ENCODE data around the gene GNL1.
"Not testable (repeated sequence)": the region's sequence is repeated elsewhere in the genome, so short reads cannot be mapped to it uniquely, and the experiment has no call there.

The GNL1 gene

DNA sequence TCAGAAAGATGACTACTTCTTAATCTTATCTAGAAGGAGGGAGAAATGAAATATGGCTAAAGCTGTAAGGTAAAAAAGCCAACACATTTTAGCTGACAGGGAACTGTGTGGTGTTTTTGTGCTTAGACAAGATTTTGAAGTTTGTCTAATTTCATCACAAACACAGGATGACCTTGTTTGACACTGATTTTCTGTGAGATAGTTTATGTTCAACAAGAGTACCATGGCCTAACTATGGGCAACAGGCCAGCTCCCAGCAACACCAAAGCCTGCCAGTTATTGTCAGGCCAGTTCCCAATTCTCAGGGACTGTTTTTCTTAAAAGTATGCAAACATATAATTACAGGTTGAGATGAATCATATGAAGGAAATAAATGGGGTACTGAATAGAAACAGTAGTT, 9.5 kb upstream of the GNL1 start:
- no peak for DNase-seq

DNA sequence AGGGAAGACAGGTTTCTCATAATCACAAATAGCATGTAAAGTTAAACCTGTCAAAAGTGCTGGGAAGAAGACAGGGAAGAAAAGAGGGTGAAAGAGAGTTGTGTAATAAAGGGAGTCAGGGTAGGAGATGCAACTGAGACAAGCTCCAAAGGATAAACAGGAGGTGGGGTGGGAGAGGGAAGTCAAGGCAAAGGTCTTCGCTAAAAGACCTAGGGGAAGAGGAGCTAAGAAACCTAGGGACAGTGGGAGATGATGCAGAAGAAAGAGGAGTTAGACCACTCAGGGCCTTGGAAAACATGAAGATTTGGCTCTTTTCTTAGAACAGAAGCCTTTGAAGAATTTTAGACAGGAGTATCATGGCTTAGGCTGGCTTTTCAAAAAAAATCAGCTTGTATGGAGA, 7.8 kb upstream of the GNL1 start:
- no peak for DNase-seq

DNA sequence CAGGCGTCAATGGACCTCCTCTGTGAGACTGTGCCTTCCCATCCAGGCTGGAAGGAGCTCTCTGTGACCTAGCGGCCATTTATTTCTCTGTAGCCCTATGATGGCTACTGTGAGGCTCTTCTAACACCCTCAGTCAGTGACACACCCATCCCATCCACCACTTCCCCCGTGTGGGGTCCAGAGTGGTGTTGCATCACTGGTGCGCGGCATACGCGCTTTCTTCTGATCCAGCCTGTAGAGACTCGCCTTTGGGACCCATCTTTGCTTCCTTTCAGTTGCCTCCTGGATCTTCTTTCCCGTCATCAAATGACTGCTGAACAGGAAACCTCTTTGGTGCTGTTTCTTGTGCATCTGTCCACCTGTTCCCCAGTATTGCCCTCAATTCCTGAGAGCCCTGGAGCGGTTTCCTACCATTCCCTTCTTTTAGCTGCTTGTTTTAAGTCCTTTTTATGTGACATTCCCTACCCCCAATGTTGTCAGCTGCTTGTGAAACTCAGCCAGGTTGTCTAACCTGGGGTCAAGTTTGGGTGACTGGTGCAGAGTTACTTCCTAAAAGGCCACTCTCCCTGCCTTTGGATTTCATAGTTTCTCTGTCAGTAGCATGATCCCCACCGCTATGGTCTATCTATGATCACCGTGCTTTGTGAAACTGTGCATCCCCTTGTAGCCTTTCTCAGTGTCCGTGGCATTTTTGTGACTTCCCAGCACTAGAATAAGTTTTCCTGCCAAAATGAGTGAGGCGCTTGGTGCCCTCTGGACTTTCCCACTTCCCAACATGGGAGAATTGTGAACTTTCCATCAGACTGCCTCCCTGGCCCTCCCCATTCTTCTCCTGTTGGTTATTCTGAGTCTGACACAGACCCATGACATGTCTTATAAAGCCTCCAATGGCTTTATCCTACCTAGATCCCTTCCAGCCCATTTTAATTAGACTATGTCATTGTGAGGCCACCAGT, 6.5 kb upstream of the GNL1 start:
- no peak for DNase-seq

DNA sequence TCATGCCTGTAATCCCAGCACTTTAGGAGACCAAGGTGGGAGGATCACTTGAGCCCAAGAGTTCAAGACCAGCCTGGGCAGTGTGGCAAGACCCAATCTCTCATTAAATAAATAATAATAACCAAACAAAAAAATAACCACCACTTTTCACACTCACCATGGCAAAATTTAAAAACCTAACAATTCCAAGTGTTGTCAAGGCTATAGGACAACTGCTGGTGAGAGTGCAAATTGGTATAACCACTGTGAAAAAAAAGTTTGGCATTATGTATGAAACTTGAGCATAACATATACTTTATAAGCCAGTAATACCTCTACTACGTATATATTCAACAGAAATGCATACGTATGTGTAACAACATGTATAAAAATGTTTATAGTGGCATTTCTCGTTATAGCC, 4.6 kb upstream of the GNL1 start:
- no peak for DNase-seq

DNA sequence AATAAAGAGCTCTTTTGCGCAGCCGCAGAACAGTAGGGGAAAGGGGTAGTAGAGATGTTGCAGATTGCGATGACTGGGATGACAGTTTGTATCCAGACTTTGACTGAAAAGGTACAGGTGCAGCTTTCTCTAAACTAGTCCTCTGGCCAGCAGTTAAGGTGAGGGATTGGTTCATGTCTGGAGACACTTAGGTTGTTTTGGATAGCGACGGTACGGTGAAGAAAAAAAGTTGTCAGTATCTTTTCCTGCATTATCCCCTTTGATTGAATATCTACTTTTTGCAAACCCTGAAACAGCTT, 1.3 kb upstream of the GNL1 start:
- DNase-seq: no peak

DNA sequence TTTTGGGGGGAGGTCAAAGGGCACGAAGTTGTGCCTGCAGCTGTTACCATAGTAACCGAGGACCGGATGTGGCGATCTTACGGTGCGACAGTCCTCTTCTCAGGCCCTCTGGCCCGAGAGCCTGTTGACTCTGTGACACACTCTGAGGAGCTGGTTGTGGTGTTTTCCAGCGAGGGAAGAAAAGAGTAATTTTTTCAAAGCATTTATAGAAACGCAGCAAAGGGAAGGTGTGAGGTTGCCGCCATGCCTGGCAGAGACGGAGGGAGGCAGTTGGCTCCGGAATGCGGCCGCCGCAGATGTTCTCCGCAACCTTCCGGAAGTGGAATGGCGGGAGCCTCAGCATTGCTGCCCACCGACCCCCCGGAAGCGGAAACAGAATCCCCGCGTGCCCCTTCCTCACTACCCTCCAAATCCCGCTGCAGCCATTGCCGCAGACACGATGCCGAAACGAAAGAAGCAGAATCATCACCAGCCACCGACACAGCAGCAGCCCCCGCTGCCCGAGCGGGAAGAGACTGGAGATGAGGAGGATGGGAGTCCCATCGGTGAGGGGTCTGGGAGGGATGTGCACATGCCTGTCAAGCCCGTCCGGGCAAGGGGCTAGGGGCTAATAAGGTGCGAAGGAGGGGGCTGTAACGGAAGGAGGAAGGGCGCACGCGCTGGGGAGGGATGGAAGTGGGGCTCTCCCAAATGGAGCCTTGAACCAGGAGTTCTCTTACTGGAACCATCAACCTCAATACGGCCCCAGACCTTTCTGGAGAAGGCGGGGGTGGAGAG, 805 bp upstream of the GNL1 start, which contains the start of gene PRR3:
Gene PRR3 (plus strand): TSS at position 390 of the 777 bp plus-strand sequence. CDS start 50 bp downstream, at position 440.
- peak; percentile 85 for DNase-seq

DNA sequence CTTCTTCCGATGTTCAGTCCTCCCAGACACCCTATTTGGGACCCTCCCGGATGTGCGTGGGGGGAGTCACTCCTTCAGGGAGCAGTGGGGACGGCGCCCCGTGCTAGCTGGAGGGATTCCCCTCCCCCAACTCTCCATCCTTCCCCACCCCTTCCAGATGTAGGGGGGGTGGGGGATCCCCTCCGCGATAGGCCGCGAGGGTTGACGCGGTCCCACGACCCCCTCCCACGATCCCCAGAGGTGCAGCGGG, 548 bp downstream of the GNL1 start:
- DNase-seq: no peak

DNA sequence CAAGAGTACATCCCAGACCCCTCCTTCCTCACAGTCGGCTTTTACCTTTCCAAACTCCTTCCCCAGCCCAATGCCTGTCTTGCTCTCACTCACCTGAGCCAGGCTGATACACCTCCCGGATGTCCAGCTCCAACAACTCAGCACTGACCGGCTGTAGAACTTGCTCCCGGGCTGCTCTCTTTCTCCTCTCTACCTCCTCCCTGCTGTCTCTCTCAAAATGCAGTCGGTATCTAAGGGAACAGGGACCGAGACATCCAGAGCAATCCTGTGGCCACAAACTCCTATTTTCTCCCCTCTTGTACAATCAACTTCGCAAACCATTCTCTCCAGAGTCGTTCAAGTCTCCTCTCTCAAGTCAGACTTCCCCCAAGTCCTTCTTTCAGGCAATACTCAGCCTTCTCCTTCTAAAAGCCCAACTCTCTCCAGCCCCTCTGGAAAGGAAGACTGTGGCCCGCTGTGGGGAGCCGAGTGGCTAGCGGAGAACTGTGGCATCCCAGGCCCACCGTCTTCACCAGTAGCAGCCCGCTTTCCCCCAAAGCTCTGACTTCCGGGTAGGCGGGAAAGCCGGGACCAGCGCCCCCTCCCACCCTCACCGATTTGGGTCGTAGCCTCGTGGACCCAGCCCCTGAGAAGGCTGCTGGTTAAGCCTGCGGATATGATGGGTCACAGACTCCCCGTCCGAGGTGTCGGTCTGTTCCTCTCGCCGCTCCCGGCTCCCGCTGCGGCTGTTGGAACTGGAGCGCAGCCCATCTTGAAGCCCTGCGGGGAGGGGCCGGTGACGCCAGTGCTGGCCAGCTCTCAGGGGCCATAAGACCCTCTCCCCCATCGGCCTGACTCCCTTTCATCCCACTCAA, 1.1 kb downstream of the GNL1 start:
- DNase-seq: no peak

DNA sequence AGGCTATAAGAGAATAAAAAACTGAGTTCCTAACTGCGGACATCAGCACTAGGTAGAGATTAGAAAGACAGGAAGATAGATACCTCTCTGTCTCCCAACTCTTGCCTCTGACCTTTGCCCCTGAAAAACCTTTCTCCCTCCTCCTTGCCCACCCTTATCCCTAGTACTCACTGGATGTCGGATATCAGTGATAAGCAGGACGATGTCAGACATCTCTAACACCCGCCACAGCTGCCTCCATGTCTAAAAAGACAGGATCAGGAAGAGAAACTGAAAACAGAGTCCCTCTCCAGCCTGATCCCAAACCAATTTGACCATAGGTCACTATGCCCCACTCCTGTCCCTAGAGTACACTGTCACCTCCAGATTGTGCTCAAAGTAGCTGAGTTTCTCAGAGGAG, 1.9 kb downstream of the GNL1 start:
- DNase-seq: no peak

DNA sequence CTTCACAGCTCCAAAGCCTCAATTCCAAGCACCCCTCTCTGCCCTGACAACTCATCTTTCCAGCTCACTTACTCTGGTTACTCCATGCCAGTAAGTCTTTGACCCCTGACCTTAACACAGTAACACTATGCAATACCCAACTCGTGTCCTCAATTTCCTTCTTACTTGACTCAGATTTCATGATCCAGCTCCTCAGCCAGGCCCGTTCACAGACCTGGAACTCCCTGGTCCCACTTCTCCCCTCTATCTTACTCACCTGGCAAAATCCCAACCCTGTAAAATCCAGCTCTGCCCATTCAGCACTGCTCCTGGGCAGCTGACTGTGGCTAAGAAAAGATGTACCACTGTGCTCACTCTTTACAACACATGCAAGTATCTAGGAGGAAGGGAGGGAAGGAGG, 7.9 kb downstream of the GNL1 start:
- DNase-seq: no peak

DNA sequence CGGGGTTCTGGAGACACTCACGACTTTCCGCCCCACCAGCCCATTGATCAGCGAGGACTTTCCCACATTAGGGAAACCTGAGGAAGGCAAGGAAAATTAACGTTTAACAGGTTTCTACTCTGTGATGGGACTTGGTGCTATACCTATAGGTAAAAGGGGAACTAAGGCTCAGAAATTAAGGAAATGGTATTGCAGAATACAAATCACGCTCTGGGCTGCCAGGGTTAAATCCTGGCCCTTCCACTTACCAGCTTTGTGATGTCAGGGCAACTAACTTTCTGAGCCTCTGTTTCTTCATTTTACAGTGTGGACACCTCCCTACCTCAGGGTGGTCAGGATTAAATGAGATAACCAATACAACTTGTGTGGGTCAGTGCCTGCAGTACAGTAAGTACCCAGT, 8.8 kb downstream of the GNL1 start:
- DNase-seq: no peak

DNA sequence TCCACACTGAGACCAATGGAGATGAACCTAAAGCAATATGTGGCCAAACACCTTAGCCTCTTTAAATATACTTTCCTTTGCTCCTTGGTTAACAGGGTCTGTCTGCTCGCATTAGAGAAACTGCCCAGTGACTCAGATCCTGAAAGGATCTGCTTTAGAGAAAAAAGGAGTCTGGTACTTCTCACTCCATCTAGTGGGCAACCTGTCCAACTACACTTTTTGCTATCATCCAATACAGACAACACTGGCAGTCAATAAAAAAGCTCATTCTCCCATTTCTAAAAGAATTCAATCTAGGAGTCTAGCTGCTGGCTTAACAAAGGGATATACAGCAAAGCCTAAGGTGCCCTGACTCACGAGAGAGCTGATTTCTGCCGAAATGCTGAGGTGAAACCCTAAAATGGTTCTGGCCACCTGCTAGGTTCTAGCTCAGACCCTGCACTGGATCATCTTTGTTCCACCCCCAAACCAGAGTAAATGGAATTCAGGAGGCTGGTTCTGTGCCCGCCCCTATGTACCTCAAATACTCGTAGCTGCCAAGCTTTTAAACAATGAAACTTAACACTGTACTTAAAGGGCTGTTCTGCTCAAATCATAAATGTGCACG, 11.5 kb downstream of the GNL1 start:
- peak; percentile 20 for DNase-seq

DNA sequence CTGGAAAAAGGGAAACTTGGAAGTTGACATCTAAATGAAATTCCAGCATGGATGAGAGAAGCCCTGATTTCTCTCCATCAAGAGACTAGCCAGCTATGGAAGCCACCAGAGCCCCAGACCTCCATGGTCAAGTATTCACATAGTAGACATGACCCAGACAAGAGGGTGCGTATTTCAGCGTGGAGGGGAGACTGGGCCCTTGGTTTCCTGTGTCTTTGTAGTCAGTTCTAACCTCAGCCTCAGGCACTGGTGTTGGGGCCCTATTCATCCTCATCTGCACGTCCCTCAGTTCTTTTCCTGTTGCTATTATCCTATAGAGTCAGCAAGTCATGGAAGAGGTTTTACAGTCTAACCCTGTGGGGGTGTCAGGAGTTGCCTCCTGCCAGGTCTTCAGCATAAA, 12.5 kb downstream of the GNL1 start:
- DNase-seq: no peak

DNA sequence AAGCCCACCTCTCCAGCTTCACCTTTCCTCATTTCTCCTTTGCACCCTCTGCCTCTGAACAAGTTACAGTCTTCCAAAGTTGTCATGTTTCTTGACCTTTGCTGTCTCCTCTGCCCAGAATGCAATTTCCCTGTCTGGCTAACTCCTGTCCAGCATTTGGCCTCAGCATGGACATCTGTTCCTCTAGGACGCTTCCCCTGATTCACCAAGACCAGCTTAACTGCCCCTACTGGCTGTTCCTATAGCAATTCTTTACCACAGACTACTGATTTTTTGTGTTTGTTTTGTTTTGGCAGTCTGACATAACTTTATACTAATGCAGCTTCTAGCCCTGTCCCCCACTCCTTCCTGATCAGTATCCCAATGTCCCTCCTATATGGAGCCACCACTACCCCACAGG, 13.4 kb downstream of the GNL1 start:
- no peak for DNase-seq

DNA sequence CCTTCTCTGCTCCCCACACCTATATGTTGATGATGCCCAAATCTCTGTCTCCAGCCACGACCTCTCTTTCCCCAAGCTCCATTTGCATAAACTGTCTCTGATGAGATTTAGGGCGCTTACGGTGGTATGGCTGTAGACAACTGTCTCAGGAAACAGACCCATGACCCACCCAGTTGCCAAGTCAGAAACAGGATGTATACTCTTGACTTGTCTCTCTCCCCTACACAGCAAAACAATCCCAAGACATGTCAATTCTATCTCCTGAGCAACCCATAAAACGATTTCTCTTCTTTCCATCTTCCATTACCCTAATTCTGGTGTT, 13.9 kb downstream of the GNL1 start:
- no peak for DNase-seq

DNA sequence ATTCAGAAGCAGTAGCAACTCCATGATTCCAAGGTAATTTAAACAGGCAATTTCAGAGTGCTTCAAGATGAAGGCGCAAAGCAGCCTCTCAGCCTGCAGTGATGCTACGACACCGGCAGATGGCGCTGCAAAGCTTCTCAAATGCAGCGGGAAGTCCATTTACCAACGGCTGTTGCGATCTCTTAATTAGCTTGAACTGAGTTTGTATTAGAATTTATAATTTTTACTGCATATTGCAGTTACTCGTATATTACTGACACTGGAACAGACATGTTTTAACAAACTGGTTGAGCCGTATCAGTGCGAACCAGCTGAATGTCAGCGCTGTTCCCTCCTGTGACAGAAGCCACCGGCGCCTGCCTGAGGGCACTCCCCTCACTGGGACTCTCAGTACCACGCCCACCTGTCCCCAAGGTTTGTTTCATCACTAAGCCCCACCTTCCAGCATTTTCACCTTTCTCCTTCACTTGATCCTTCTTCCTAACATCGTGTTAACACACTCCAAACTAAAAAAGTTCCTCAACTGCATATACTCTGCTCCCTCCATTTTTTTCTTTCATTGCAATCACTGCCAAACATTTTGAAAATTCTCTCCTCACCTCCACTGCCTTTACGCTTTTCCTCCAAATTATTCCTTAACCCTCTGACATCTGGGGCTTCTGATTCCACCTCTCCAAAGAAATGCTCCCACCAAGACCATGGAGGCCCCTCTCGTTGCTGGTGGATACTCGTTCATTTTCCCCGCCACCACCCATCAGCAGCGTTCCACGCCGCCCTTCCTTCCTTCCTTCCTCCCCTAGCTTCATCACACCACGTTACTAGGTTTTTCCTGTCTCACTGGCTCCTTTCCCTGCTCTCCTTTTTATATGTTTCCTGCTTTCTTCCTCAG, 14.5 kb downstream of the GNL1 start:
- peak; percentile 70 for DNase-seq

DNA sequence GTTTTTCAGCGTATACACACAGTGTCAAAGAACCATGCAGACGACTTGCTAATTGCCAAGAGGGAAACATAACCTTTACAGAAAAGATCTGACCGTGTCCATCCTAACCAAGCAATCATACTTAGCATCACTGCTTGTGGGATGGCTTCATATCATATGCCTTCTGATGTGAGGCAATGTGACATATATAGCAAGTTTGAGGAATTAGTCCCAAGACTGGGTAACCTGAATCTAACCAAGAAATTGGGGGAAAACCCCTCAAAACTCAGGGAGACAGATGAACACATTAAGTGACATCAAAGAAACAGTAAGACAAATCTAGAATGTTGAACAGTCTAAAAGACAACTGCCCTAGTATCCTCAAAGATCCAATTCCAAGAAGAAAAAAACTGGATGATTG, 18.4 kb downstream of the GNL1 start:
- DNase-seq: no peak

DNA sequence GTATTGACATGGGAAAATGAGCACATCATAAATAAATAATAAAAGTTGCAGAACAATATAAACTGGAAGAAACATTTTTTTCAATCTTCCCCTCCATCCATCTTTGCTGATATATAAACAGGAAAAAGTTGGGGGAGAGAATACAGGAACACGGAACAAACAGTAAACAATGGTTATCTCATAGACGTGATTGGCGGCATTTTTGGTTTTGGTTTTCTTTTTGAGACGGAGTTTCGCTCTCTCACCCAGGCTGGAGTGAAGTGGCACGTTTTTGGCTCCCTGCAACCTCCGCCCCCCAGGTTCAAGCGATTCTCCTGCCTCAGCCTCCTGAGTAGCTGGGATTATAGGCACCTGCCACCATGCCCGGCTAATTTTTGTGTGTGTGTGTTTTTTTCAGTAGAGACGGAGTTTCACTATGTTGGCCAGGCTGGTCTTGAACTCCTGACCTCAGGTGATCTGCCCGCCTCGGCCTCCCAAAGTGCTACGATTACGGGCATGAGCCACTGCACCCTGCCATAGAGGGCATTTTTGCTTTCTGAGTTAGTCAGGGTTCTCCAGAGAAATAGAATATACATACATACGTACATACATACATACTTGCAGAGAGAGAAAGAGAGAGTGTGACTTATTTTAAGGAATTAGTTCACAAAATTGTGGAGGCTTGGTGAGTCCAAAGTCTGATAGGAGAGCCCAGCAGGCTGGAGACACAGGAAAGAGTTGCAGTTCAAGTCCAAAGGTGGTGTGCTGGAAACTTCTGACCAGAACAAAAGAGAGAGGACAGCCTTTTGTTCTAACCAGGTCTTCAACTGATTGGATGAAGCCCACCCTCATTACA, 22.6 kb downstream of the GNL1 start:
- DNase-seq: no peak

DNA sequence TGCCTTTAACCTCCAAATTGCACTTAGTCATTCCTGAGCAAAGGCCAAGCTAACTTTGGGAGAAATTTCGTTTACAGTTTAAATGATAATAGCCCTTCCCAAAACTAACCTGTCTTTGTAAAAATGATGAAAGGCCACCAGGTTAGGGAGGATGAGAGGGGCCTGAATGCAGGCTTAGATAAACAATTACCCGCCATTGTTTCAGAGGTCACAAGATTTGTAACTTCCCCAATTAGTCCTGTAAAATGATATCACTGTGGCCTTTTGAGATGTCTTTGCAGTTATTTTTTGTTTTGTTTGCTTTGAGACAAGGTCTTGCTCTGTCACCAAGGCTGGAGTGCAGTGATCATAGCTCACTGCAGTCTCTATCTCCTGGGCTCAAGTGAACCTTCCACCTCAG, 26.3 kb downstream of the GNL1 start:
- DNase-seq: no peak

DNA sequence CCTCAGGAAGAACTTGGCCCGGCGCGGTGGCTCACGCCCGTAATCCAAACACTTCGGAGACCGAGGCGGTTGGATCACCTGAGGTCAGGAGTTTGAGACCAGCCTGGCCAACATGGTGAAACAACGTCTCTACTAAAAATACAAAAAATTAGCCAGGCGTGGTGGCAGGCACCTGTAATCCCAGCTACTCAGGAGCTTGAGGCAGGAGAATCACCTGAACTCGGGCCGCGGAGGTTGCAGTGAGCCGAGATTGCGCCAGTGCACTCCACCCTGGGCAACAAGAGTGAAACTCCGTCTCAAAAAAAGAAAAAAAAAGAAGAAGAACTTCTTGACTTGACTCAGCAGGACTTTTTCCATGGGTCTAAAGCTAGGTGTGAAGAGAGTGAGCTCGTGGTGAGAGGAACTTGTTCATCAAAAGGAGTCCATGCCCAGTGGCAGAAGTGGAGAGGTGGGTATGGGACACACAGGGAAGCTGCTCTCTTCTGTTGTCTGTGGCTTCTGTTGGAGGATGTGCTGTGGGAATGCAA, 26.9 kb downstream of the GNL1 start:
- DNase-seq: not testable (repeated sequence)

DNA sequence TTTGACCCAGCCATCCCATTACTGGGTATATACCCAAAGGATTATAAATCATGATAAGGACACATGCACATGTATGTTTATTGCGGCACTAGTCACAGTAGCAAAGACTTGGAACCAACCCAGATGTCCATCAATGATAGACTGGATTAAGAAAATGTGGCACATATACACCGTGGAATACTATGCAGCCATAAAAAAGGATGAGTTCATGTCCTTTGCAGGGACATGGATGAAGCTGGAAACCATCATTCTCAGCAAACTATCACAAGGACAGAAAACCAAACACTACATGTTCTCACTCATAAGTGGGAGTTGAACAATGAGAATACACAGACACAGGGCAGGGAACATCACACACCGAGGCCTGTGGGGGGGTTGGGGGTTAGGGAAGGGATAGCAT, 29.8 kb downstream of the GNL1 start:
- not testable (repeated sequence) for DNase-seq
